IMR-90 (cell line): ENCODE measurements around the gene CPA5. TPM values are rescaled to one million over a fixed set of nuclear protein-coding genes. Genes with fewer than 3 reads are reported as not detected.

Experiments
- ATAC-seq: fragments of 200-7000 bp; cut with Tn5 transposase; 2 replicates; pipeline ENCODE4 v1.9.1; 2020; ENCODE audit warnings: low read depth, mild to moderate bottlenecking, moderate library complexity
- BruUV-seq: library from RNA; stranded (reverse); fragments of 400-500 nt; replicated peaks from 2 replicates; lab custom pipeline; 2021; lab: Mats Ljungman, UMichigan
- CTCF ChIA-PET: fragments of 300-600 bp; formaldehyde crosslinking; extraction: SDS; loops from one replicate; lab custom pipeline; 2021; ENCODE audit warnings: antibody characterized with exemption; lab: Yijun Ruan, JAX
- POLR2A ChIA-PET: fragments of 300-600 bp; sonication (Branson Sonifier 250); formaldehyde crosslinking; loops from one replicate; lab custom pipeline; 2022; ENCODE audit warnings: antibody characterized with exemption; ENCODE audit not compliant: unreplicated experiment; lab: Charles Lee
- DNase-seq: peaks from one replicate; pipeline ENCODE4 v3.0.0; 2013
- H2AFZ ChIP-seq: replicated peaks from 2 replicates; pipeline ENCODE3; 2013; ENCODE audit warnings: low read length, mild to moderate bottlenecking; ENCODE audit not compliant: poor library complexity
- H2AK5ac ChIP-seq: 2 replicates; pipeline ENCODE4 v1.6.1; 2013; ENCODE audit warnings: low read depth, low read length, inconsistent platforms
- H2AK9ac ChIP-seq: replicated peaks from 2 replicates; pipeline ENCODE3; 2013; ENCODE audit warnings: mild to moderate bottlenecking, low read depth, low read length, moderate library complexity; ENCODE audit not compliant: poor library complexity
- H2BK120ac ChIP-seq: 2 replicates; pipeline ENCODE4 v1.6.1; 2013; ENCODE audit warnings: low read depth, low read length, inconsistent platforms
- H2BK15ac ChIP-seq: 3 replicates; pipeline ENCODE4 v1.6.1; 2013; ENCODE audit warnings: low read depth, low read length, inconsistent platforms
- H2BK20ac ChIP-seq: 2 replicates; pipeline ENCODE4 v1.6.1; 2013; ENCODE audit warnings: low read depth, mild to moderate bottlenecking, inconsistent platforms, low read length, moderate library complexity
- H2BK5ac ChIP-seq: 2 replicates; pipeline ENCODE4 v1.6.1; 2013; ENCODE audit warnings: mild to moderate bottlenecking, low read depth, low read length, inconsistent platforms; ENCODE audit not compliant: poor library complexity, severe bottlenecking
- H3K14ac ChIP-seq: replicated peaks from 2 replicates; pipeline ENCODE4 v1.6.1; 2013; ENCODE audit warnings: low read depth, low read length, inconsistent platforms
- H3K18ac ChIP-seq: 2 replicates; pipeline ENCODE4 v1.6.1; 2013; ENCODE audit warnings: low read depth, low read length, control low read depth
- H3K23ac ChIP-seq: 2 replicates; pipeline ENCODE4 v1.6.1; 2013; ENCODE audit warnings: low read depth, low read length, inconsistent platforms
- H3K27ac ChIP-seq: 2 replicates; pipeline ENCODE4 v1.5.1; 2013; ENCODE audit warnings: mild to moderate bottlenecking, control low read depth, low read length; ENCODE audit not compliant: insufficient read depth
- H3K27me3 ChIP-seq: 2 replicates; pipeline ENCODE4 v1.6.1; 2013; ENCODE audit warnings: low read length; ENCODE audit not compliant: control insufficient read depth, insufficient read depth
- H3K36me3 ChIP-seq: 2 replicates; pipeline ENCODE4 v1.6.1; 2013; ENCODE audit warnings: low read length, mixed read lengths; ENCODE audit not compliant: control insufficient read depth, insufficient read depth
- H3K4ac ChIP-seq: 2 replicates; pipeline ENCODE4 v1.6.1; 2013; ENCODE audit warnings: low read depth, low read length, inconsistent platforms
- H3K4me1 ChIP-seq: 2 replicates; pipeline ENCODE4 v1.6.1; 2013; ENCODE audit warnings: low read length, mixed read lengths; ENCODE audit not compliant: control insufficient read depth, insufficient read depth
- H3K4me2 ChIP-seq: 2 replicates; pipeline ENCODE4 v1.6.1; 2013; ENCODE audit warnings: low read depth, mild to moderate bottlenecking, control low read depth, low read length, moderate library complexity
- H3K4me3 ChIP-seq: 2 replicates; pipeline ENCODE4 v1.5.1; 2013; ENCODE audit warnings: low read depth, mild to moderate bottlenecking, control low read depth, low read length, moderate library complexity; ENCODE audit not compliant: insufficient read depth
- H3K56ac ChIP-seq: 2 replicates; pipeline ENCODE4 v1.6.1; 2013; ENCODE audit warnings: low read length, inconsistent platforms; ENCODE audit not compliant: insufficient read depth; ENCODE audit errors: extremely low read depth
- H3K79me1 ChIP-seq, 2 experiments: 2 replicates each; pipeline ENCODE4 v1.6.1; 2013; ENCODE audit warnings: low read length in 2 of 2, inconsistent platforms in 1 of 2, low read depth in 1 of 2
- H3K9ac ChIP-seq: 2 replicates; pipeline ENCODE4 v1.6.1; 2013; ENCODE audit warnings: low read depth, low read length, control low read depth
- H3K9me1 ChIP-seq: 2 replicates; pipeline ENCODE4 v1.6.1; 2013; ENCODE audit warnings: low read length, inconsistent platforms; ENCODE audit not compliant: insufficient read depth
- H3K9me3 ChIP-seq: 2 replicates; pipeline ENCODE4 v1.6.1; 2013; ENCODE audit warnings: low read length; ENCODE audit not compliant: control insufficient read depth, insufficient read depth
- H4K20me1 ChIP-seq: 2 replicates; pipeline ENCODE4 v1.6.1; 2013; ENCODE audit warnings: low read length, inconsistent platforms; ENCODE audit not compliant: insufficient read depth
- H4K5ac ChIP-seq: 2 replicates; pipeline ENCODE4 v1.6.1; 2013; ENCODE audit warnings: mild to moderate bottlenecking, low read depth, low read length, control low read depth
- H4K8ac ChIP-seq, 2 experiments: 2 replicates each; pipeline ENCODE4 v1.6.1; 2013; ENCODE audit warnings: low read depth in 2 of 2, low read length in 2 of 2, control low read depth in 1 of 2, inconsistent platforms in 1 of 2
- H4K91ac ChIP-seq: 2 replicates; pipeline ENCODE4 v1.6.1; 2013; ENCODE audit warnings: low read depth, low read length, inconsistent platforms; ENCODE audit not compliant: insufficient read depth
- BHLHE40 ChIP-seq: fragments of 150-350 bp; IDR thresholded peaks from 2 replicates; pipeline ENCODE4 v1.6.1; 2016; ENCODE audit warnings: mild to moderate bottlenecking, low read depth, low read length
- CEBPB ChIP-seq: IDR thresholded peaks from 2 replicates; pipeline ENCODE4 v1.6.1; 2012; ENCODE audit warnings: low read depth, low read length, improper control_type of control experiment
- CHD1 ChIP-seq: IDR thresholded peaks from 2 replicates; pipeline ENCODE4 v1.6.1; 2012; ENCODE audit warnings: low read depth, low read length, improper control_type of control experiment
- FOS ChIP-seq: fragments of 150-350 bp; IDR thresholded peaks from 2 replicates; pipeline ENCODE4 v1.6.1; 2016; ENCODE audit warnings: low read depth, low read length
- MAFK ChIP-seq: IDR thresholded peaks from 2 replicates; pipeline ENCODE4 v1.6.1; 2012; ENCODE audit warnings: low read depth, low read length, improper control_type of control experiment
- MXI1 ChIP-seq: IDR thresholded peaks from 2 replicates; pipeline ENCODE4 v1.6.1; 2012; ENCODE audit warnings: low read depth, mild to moderate bottlenecking, low read length, moderate library complexity, borderline replicate concordance
- NFE2L2 ChIP-seq: fragments of 150-350 bp; IDR thresholded peaks from 2 replicates; pipeline ENCODE4 v1.6.1; 2016; ENCODE audit warnings: low read depth, mild to moderate bottlenecking, low read length
- POLR2A ChIP-seq: IDR thresholded peaks from 2 replicates; pipeline ENCODE4 v1.6.1; 2012; ENCODE audit warnings: mild to moderate bottlenecking, low read depth, low read length
- RCOR1 ChIP-seq: IDR thresholded peaks from 2 replicates; pipeline ENCODE4 v1.6.1; 2012; ENCODE audit warnings: mild to moderate bottlenecking, low read length, improper control_type of control experiment; ENCODE audit not compliant: insufficient replicate concordance
- RFX5 ChIP-seq: IDR thresholded peaks from 2 replicates; pipeline ENCODE4 v1.8.0; 2012; ENCODE audit warnings: low read depth, mild to moderate bottlenecking, low read length, moderate library complexity
- SMC3 ChIP-seq: fragments of 150-350 bp; IDR thresholded peaks from 2 replicates; pipeline ENCODE4 v1.6.1; 2016; ENCODE audit warnings: low read depth, mild to moderate bottlenecking, antibody characterized with exemption, low read length, moderate library complexity
- WGBS, 2 experiments: methylation state at CpG; one replicate each; pipeline versions ENCODE4 v1.1.5 to v1.1.7; 2013; ENCODE audit warnings: missing lambda C conversion rate in 2 of 2; ENCODE audit not compliant: insufficient read length in 1 of 2; ENCODE audit errors: extremely low coverage in 2 of 2; 5-methylcytosine and 5-hydroxymethylcytosine counted together
- dilution Hi-C: fragments of 300-500 bp; cut with HindIII; formaldehyde crosslinking; loops from one replicate; pipeline ENCODE4 v1.14.3; 2018; ENCODE audit warnings: low sequenced_read_pairs; ENCODE audit not compliant: unreplicated experiment
- in situ Hi-C: fragments of 300-500 bp; cut with MboI; formaldehyde crosslinking; loops from 3 replicates; pipeline ENCODE4 v1.14.3; 2019; ENCODE audit warnings: low sequenced_read_pairs, inconsistent platforms, mixed read lengths
- intact Hi-C: fragments of 100-400 bp; cut with micrococcal nuclease; formaldehyde crosslinking; loops from 2 replicates; pipeline ENCODE4 v1.10.0; 2022
- polyA plus RNA-seq, 3 experiments: library from polyadenylated mRNA; depleted of rRNA; stranded (reverse); fragments of >200 nt; gene quantifications; 2 replicates each; pipeline ENCODE4 v1.2.3, GENCODE V29; 2012; ENCODE audit warnings: low replicate concordance in 1 of 3
- total RNA-seq: library from RNA; depleted of rRNA; stranded (reverse); fragments of >200 nt; gene quantifications from 2 replicates; pipeline ENCODE4 v1.2.3, GENCODE V29; 2012
- TF ChIP-seq, protein P1 (sequence below): fragments of 150-350 bp; IDR thresholded peaks from 2 replicates; pipeline ENCODE4 v1.6.1; 2017; ENCODE audit warnings: mild to moderate bottlenecking, antibody characterized with exemption, low read length, low read depth
- TF ChIP-seq, protein P2 (sequence below): fragments of 150-350 bp; IDR thresholded peaks from 2 replicates; pipeline ENCODE4 v1.6.1; 2016; ENCODE audit warnings: low read depth, mild to moderate bottlenecking, low read length, moderate library complexity, borderline replicate concordance
- TF ChIP-seq, protein P3 (sequence below): conservative IDR thresholded peaks from 2 replicates; pipeline ENCODE4 v1.5.1; 2012; ENCODE audit warnings: mild to moderate bottlenecking, low read depth, low read length, improper control_type of control experiment

The CPA5 gene
- total and polyA plus RNA-seq, 2 of the 4 experiments (the other 2 are of a cell fraction): under 0.01 to 0.86 TPM

DNA sequence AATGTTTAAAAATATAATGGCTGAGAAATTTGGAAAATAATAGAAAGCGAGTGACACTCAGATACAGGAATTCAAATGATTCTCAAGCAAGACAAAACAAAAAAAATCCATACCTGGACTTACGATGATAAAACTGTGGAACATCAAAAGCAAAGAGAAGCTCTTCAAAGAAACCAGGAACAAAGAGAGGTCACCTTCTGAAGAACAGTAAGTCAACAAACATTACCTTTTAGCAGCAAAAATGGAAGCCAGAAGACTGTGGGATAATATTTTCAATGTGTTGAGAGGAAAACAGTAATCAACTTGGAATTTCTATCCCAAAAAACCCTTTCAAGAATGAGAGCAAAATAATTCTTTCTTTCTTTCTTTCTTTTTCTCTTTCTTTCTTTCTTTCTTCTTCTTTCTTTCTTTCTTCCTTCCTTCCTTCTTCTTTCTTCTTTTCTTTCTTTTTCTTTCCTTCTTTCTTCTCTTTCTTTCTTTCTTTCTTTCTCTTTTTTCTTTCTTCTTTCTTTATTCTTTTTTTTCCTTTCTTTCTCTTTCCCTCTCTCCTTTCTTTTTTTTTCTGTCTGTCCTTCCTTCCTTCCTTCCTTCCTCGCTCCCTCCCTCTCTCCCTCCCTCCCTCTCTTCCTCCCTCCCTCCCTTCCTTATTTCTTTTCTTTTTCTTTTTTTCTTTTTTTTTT is 1.8 kb upstream of the CPA5 start:
- Histone ChIP-seq H4K8ac (no peak overlapping the region), H2BK15ac (no peak overlapping the region), H3K36me3 (no peaks in the 10 kb centered on the region), H2BK120ac (no peak overlapping the region), H3K23ac (no peak overlapping the region), H3K56ac (no peak overlapping the region), H2AFZ (no peak overlapping the region), H3K79me1 (no peaks in the 10 kb centered on the region), H2AK9ac (no peak overlapping the region), H3K18ac (no peak overlapping the region), H3K14ac (no peak overlapping the region), H2BK5ac (no peak overlapping the region), H4K5ac (no peak overlapping the region), H4K91ac (no peak overlapping the region), H3K9me3 (no peaks in the 10 kb centered on the region), H3K9ac (no peak overlapping the region), H3K9me1 (no peaks in the 10 kb centered on the region), H4K20me1 (no peaks in the 10 kb centered on the region), H3K4me3 (no peak overlapping the region), H3K4ac (no peak overlapping the region), H2AK5ac (no peak overlapping the region), H2BK20ac (no peak overlapping the region), H3K4me1 (no peaks in the 10 kb centered on the region), H3K27ac (no peak overlapping the region), H3K4me2 (no peak overlapping the region), H3K27me3 (no peaks in the 10 kb centered on the region)
- 60% methylated on average over 1 of the region's 3 CpGs; no CpG with 5 or more reads in 1 of the 2 experiments for WGBS, 2 experiments
- ChIA-PET POLR2A (interaction anchor here (0.6 kb wide), 1 partner anchor 180 kb away, joined by 6 read pairs; no protein-coding TSS in a partner anchor), CTCF (no interaction called here)
- ATAC-seq (no peak), DNase-seq (no peak)
- in situ Hi-C loops (no loop called here), dilution Hi-C loops (no loop called here), intact Hi-C loops (no loop called here)
- BruUV-seq: no TSS peak
- TF ChIP-seq SMC3: no peak
- no peak for TF ChIP-seq POLR2A
- TF ChIP-seq, protein P1, sequence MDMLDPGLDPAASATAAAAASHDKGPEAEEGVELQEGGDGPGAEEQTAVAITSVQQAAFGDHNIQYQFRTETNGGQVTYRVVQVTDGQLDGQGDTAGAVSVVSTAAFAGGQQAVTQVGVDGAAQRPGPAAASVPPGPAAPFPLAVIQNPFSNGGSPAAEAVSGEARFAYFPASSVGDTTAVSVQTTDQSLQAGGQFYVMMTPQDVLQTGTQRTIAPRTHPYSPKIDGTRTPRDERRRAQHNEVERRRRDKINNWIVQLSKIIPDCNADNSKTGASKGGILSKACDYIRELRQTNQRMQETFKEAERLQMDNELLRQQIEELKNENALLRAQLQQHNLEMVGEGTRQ: no peak
- TF ChIP-seq, protein P2, sequence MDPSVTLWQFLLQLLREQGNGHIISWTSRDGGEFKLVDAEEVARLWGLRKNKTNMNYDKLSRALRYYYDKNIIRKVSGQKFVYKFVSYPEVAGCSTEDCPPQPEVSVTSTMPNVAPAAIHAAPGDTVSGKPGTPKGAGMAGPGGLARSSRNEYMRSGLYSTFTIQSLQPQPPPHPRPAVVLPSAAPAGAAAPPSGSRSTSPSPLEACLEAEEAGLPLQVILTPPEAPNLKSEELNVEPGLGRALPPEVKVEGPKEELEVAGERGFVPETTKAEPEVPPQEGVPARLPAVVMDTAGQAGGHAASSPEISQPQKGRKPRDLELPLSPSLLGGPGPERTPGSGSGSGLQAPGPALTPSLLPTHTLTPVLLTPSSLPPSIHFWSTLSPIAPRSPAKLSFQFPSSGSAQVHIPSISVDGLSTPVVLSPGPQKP: no peak
- no peak for TF ChIP-seq RCOR1
- TF ChIP-seq BHLHE40: no peak
- no peak for TF ChIP-seq FOS
- no peak for TF ChIP-seq RFX5
- TF ChIP-seq, protein P3, sequence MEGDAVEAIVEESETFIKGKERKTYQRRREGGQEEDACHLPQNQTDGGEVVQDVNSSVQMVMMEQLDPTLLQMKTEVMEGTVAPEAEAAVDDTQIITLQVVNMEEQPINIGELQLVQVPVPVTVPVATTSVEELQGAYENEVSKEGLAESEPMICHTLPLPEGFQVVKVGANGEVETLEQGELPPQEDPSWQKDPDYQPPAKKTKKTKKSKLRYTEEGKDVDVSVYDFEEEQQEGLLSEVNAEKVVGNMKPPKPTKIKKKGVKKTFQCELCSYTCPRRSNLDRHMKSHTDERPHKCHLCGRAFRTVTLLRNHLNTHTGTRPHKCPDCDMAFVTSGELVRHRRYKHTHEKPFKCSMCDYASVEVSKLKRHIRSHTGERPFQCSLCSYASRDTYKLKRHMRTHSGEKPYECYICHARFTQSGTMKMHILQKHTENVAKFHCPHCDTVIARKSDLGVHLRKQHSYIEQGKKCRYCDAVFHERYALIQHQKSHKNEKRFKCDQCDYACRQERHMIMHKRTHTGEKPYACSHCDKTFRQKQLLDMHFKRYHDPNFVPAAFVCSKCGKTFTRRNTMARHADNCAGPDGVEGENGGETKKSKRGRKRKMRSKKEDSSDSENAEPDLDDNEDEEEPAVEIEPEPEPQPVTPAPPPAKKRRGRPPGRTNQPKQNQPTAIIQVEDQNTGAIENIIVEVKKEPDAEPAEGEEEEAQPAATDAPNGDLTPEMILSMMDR: no peak
- TF ChIP-seq MXI1: no peak
- no peak for TF ChIP-seq CEBPB
- no peak for TF ChIP-seq CHD1
- no peak for TF ChIP-seq MAFK
- no peak for TF ChIP-seq NFE2L2
